NOMO-1 treated with dmso at 0.1 percent for 144 hours (cell line): ENCODE data around the gene TOMM20.
"Not testable (repeated sequence)": the region's sequence is repeated elsewhere in the genome, so short reads cannot be mapped to it uniquely, and the experiment has no call there.

ENCODE experiments used
- DNase-seq: peaks from one replicate; lab custom pipeline; 2025; ENCODE audit not compliant: unreplicated experiment; lab: John Stamatoyannopoulos, UW

TOMM20 gene

DNA sequence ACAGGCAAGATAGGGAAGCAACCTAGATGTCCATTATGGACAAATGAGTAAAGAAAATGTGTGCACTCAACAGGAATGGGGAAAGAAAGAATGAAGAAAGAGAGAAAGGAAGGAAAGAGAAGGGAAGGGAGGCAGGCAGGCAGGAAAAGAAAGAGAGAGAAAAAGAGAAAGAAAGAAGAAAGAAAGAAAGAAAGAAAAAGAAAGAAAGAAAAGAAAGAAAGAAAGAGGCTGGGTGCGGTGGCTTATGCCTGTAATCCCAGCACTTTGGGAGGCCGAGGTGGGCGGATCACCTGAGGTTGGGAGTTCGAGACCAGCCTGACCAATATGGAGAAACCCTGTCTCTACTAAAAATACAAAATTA is 48.4 kb downstream of the TOMM20 start:
- not testable (repeated sequence) for DNase-seq

DNA sequence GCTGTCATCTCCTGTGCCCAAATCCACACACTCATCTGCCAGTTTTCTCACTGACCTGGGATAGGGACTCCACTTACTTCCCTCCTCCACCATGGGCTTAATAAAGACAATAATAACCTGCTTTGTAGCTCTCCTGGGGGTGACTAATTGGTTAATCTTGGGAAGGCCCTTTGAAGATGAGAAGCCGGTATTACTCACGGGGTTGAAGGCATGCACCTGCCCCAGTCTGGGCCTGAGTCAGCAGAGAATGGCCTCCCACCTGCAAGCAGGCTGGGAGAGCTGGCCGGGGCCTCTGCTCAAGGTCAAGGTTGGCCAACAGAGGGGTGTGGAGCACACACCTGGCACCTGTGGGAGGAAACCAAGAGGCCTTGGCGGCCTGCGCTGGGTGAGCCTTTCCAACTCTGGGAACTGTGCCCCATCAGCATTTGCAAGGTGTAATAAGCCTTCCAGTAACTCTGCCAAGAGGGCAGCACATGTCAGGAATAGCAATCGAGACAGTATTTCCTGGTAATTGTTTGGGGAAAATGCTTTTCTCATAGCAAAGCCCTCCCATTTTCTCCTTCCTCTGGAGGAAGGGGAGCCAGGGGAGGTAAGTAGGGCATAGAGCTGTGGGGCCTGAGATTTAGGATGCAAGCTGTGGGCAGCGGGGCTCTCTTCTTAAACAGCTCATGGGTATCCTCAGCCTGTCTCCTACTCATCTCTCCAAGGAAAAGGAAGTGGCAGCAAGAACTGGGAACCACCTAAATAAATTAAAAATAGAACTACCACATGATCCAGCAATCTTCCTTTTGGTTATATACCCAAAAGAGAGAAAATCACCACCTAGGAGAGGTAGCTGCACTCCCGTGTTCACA is 49.0 kb downstream of the TOMM20 start:
- no peak for DNase-seq

DNA sequence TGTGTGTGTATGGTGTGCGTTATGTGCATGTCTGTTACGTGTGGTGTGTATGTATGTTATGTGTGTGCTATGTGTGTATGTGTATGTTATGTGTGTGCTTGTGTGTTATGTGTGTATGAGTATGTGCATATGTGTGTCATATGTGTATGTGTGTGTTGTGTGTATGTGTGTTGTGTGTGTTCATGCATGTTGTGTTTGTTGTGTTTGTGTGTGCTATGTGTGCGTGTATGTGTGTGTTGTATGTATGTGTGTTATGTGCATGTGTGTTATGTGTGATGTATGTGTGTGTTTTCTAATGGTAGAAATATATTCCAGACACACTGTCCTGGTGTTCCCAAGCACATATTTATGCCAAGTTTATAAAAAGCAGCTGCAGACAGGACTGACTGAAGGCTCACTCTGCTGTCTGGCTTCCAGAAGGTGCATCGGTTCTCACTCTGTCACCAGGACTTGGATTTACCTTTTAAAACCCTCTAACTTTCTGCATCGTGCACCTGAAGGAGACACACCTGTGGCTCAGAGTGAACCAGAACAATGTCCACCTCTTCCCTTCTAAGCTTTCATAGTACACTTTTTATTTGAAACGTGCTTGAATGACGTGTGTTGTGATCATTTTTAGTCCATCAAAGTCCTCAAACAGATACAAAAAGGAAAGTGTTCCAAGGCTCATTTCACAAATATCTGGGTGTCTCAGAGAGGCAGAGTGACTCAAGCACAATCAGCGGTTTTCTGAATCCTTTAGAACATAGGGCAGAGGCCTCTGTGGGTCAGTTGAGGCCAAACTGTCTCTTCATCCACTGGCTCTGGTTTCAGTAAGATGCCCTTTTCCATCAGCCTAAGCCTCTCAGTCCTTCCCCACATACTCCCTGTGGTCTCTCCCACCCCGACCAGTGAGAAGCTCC is 49.9 kb downstream of the TOMM20 start:
- no peak for DNase-seq

DNA sequence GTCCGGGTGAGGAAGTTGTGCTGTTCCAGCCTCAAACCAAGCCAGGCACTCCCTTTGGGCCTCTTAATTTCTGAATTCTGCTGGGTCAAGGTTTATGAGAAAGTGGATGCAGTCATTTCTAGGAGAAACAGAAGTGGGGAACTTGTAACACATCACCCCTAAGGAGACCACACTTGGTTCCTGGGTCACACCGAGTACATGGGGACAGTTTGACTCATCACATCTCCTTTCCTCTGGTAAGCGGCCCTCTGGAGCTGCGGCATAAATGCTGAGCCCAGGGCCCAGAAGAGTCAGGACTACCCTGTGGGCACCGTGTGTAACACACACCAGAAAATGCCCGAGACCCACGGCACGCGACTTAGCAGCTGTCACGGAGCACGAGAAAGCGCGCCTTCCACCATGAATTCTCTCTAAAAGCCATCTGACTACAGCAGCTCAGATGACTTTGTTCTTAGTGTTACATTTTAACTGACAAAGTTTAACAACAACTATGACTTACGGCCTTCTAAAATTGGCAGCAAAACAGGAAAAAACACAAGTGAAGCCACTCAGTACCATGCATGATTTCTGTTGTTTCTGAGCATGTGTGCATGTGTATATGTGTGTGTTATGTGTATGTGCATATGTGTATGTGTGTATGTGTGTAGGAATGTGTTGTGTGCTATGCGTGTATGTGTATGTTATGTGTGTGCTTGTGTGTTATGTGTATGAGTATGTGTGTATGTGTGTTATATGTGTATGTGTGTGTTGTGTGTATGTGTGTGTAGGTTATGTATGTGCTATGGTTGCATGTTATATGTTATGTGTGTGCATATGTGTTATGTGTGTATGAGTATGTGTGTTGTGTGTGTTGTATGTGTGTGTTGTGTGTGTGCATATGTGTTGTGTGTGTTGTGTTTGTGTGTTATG is 50.8 kb downstream of the TOMM20 start:
- DNase-seq: no peak

DNA sequence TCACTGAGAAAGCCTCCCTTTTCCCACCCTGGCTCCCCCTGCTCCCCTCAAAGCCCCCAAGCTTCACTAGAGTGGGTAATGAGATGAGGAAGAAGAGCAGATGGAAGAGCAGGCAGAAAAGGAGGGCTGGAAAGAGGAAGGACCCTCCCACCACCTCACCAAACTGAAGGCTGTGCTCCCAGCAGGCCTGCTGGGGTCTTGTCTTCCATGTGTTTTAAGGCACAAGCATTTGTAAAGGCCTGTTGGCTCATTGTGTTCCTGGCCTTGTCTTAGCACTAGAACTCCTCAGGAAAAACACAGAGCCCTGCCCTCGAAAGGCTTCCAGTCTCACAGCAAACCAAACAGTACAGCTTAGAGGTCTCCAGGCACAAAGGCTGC is 51.5 kb downstream of the TOMM20 start:
- no peak for DNase-seq

DNA sequence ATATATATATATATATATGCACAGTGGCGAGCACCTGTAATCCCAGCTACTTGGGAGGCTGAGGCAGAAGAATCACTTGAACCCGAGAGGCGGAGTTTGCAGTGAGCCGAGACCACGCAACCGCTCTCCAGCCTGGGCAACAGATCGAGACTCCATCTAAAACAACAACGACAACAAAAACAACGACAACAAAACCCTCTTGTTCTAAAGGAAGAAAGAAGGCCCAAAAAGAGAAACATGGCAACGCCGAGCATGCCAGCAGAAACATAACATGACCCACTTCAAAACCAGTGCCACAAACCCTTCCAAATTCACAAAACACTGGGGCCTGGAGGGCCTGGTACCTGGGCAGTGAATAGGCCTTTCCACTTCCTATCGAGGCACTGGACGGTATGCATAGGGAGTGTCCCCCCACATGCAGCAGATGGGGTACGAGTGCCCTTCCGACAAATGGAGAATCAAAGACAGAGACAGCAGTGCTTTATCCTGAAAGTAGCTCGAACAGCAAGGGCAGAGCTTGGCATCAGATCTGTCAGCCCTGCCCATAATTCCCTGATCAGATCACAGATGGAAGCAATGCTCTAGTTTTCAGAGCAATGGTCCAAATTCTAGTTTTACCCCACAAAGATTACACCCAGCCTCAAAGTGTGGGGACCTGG is 52.0 kb downstream of the TOMM20 start:
- DNase-seq: no peak

DNA sequence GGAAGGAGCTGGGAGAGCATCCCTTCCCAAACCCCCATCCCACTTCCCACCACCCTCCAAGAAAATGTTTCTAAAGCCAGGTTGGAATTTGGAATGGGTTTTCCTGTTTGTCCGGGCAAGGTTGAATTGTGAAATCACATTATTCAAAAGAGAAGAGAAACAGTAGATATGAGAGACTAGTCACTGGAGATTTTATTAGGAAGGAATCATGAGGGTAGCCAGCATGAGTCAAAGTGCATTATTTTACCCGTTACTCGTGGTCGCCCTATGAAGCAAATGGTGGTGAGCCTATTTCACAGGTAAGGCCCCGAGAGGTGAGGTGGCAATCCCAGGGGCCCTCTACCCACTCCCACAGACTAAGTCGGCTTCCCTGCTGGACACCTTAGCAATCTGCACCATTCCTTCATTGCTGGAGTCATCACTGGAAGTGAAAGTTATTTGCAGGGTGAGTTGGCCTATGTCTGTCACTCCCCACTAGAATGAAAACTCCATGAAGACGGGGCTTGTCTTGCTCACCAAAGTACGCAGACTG is 52.8 kb downstream of the TOMM20 start:
- no peak for DNase-seq

DNA sequence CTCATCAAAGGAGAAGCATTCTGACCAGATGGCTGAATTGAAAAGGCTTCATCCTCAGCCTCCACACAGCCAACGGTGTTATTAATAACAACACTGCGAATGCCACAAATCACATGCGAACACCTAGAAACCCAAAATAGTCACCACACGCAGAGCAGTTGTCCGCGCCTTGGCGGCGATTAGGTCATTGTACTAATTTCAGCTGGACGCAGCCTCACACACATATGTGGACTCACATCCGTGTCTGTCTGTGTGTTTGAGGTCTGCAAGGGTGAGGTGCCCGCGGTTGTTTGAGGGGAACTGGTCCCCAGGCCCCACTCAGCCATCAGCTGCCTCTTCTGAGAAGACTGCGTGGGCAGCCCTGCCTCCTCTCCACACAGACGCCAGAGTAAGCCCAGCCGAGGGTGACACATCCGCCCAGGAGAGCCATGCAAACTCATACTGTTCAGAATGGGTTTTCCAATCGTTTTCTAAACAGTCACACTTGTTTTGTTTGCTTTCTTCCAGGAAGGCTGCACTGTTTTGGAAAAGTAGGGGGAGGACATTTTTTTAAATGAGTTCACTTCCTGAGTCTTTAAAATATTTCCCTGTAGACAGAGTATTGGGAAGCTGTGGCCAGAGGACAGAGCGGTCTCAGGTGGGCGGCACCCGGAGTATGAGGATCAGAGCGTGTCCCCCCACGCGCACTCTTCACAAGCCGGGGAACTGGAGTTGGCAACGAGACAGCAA is 53.4 kb downstream of the TOMM20 start:
- no peak for DNase-seq

DNA sequence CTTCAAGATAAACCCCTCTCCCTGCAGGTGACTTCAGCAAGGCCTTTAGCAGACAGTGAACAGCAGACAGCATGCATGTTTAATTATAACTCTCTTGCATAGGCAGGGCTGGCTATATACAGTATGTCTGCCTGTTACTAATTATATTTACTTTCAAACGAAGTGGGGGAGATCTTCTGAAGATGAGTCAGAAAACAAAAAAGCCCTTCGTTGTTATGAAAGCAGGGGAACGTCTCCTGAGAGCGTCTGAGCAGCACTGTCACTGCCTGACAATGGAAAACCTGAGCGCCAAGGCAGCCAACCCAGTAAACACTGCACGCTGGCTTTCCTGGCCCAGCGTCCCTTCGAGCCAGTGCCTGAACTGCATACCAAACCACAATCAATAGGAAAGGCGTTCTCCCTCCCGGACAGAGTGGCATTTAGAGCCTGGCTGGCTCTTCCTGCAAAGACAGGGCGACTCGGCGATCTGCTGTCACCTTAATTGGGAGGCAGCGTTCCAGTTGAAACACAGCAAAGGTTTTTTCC is 54.1 kb downstream of the TOMM20 start:
- no peak for DNase-seq

DNA sequence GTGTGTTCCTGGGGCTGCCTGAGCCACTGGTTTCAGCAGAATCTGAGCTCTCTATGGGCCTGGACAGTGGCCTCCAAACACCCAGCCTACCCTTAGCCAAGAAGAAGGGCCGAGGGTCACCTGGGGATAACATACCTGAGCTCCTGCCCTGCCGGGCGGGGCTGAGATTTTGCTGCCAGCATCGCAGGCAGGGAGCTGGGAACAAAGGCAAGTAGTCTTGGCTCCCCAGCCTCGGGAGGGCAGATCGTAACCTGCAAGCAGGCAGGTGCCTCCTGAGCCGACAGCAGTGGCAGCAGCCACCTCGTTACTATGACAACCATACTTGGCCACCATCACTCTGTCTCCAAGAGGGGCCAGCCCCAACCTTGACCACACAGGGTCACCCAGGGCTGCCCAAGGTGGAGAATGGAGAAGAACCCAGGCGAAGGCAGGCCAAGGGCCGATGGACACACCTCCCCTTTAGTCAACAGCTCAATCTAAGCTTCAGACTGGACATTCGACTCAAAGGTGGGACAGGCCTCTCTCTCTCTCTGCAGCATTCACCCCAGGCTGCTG is 54.6 kb downstream of the TOMM20 start:
- DNase-seq: no peak

DNA sequence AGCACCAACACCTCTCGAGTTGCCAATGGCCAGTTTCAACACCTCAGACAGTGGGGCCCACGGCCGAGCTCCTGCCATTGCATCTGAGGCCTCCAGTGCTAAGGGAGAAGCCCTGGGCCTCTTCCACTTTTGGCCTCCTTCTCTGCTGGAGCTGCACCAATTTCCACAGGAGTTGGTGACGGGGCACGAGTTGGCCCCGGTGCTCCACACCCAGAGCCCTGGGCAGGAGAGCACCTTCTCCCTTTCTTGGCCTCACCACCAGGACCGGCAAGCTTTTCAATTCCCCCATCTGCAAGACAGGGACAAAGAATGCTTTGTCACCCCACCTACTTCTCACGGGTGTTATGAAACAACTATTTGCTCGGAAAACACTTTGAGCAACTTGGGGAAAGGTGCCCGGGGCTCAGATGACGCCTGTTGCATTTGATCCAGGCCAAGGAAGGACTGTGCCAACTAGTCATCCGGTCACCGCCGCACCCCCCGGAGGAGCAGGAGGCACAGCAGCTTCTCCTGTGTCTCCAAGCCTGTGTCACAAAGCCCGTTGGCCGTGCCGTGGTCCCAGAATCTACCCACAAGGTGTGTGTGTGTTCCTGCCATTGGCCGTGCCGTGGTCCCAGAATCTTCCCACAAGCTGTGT is 55.2 kb downstream of the TOMM20 start:
- DNase-seq: peak; percentile 22

DNA sequence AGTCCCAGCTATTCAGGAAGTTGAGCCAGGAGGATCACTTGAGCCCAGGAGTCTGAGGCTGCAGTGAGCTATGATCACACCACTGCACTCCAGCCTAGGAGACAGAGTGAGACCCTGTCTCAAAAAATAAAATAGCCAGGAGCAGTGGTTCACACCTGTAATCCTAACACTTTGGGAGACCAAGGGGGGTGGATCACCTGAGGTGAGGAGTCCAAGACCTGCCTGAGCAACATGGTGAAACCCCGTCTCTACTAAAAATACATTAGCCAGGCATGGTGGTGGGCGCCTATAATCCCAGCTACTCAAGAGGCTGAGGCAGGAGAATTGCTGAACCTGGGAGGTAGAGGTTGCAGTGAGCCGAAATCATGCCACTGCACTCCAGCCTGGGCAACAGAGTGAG is 56.1 kb downstream of the TOMM20 start:
- not testable (repeated sequence) for DNase-seq

DNA sequence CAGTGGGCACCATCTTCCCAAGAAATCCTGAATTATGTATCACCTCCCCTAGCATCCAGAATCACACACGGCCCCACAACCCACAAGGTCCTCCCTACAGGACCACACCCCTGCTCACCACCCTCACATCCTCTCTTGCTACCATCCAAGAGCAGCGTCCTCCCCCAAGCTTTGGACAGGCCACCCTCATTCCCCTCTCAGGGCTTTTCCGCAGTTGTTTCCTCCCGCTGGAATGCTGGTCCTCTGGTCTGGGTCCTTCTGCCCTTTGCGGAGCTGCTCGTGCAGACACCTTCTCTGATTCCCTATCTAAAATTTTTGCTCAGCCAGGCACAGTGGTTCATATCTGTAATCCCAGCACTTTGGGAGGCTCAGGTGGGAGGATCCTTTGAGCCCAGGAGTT is 56.5 kb downstream of the TOMM20 start:
- DNase-seq: no peak

DNA sequence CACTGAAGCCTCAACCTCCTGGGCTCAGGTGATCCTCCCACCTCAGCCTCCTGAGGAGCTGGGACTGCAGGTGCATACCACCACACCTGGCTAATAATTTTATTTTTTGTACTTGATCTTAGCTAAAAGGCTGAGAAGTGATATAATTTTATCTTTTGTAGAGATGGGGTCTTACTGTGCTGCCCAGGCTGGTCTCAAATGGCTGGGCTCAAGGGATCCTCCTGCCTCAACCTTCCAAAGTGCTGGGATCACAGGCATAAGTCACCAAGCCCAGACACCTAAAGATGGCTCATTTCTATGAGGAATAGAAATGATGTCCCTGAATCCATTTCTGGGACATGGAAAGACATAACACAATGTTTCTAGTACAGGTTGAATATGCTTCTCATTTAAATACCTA is 57.8 kb downstream of the TOMM20 start:
- DNase-seq: no peak

DNA sequence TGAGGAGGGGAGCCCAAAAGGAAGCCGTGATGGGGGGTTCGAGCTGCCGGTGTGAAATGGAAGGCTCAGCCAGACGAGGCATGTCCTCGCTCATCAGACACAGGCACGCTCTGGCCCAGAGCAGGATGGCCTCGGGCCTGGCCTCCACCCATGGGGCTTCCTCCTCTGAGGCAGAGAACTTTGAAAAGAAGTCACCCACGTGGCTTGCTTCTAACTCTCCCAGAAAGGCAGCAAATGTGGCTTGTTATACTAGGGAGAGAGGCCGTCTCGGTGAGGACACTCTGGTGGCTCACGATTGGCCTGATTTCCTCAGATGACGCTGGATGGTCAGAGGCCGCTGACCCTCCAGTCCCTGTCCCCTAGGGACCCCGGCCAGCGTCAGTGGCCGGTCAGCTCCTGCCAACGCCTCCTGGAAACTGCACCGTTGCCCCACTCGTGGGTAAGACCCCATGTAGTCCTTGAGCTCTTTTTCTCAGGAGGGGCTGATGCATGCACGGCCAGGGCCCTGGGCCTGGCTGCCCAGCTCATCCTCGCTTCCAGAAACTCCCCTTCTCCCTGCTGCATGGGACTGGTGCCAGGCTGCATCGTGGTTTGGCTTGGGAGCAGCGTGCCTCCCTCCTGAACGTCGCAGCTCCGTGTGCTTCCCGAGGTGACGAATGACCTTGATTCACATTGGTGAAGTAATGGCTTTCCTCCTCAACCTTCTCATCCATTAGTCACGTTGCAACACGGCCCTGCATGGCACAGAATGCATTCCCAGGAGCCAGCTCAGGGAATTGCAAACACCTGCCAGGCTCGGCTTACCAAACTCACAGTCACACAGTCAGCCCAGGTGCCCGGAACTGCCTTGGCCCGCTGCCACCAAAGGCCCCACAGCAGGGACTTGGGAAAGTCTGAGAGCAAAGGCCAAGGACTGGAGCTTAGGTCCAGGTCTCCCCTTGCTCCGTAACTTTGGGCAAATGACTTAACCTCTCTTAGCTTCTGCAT is 58.8 kb downstream of the TOMM20 start:
- DNase-seq: no peak

DNA sequence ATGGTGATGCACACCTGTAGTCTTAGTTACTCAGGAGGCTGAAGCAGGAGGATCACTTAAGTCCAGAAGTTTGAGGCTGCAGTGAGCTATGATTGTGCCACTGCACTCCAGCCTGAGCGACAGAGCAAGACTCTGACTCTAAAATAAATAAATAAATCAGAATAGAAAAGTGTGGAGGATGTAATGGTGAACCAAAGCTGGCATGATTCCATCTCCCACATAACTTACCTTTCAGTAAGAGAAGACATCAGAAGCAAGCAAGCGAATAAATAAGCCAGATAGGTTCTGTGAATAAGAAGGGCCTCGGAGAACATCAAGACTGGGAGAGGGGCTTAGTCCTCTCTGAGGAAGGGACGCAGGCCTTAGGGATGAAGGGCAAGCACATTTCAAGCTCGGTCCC is 59.5 kb downstream of the TOMM20 start:
- DNase-seq: no peak
